Ovary (tissue), 9 donors: ENCODE results near the gene MTHFD2. TPM values are rescaled to one million over a fixed set of nuclear protein-coding genes. Genes with fewer than 3 reads are reported as not detected.
A peak's percentile ranks its signal among the peaks of the same experiment; 100 is the strongest.
"Not testable (repeated sequence)": the region's sequence is repeated elsewhere in the genome, so short reads cannot be mapped to it uniquely, and the experiment has no call there.

Experiments
- DNase-seq, 5 donors: peaks; one replicate each; pipeline ENCODE4 v3.0.0-alpha.2; 2019 to 2020
- H3K27ac ChIP-seq, 2 donors: fragments of 200-600 bp; one replicate each; pipeline versions ENCODE4 v1.5.1 to v1.8.0; 2019 to 2022
- H3K27me3 ChIP-seq: fragments of 200-600 bp; one replicate; pipeline ENCODE4 v1.8.0; 2022
- H3K36me3 ChIP-seq: fragments of 200-600 bp; sonication (generic); one replicate; pipeline ENCODE4 v1.5.1; 2019
- H3K4me1 ChIP-seq: one replicate; pipeline ENCODE4 v1.8.1; 2013; ENCODE audit warnings: mild to moderate bottlenecking, moderate library complexity; ENCODE audit not compliant: insufficient read depth
- H3K4me3 ChIP-seq: fragments of 200-600 bp; sonication (generic); one replicate; pipeline ENCODE4 v1.5.1; 2017
- H3K9me3 ChIP-seq, 2 donors: fragments of 200-600 bp in 1 of 2; sonication (generic) in 1 of 2; one replicate each; pipeline versions ENCODE4 v1.5.1 to v1.8.1; 2013 to 2019; ENCODE audit warnings: mild to moderate bottlenecking in 1 of 2, moderate library complexity in 1 of 2
- CTCF ChIP-seq, 3 donors: fragments of 450-650 bp in 2 of 3; fragments of 200-600 bp in 1 of 3; IDR thresholded peaks; one replicate each; pipeline versions ENCODE4 v1.5.1 to v1.8.0; 2016 to 2022; ENCODE audit warnings: antibody characterized with exemption in 3 of 3, mild to moderate bottlenecking in 1 of 3
- EP300 ChIP-seq: sonication (generic); formaldehyde crosslinking; IDR thresholded peaks from one replicate; pipeline ENCODE4 v1.6.1; 2017; ENCODE audit warnings: antibody characterized with exemption
- POLR2A ChIP-seq: fragments of 450-650 bp; IDR thresholded peaks from one replicate; pipeline ENCODE4 v1.6.1; 2017; ENCODE audit warnings: antibody characterized with exemption, mild to moderate bottlenecking, moderate library complexity
- WGBS, 3 donors: extraction: QIAGEN DNeasy Blood & Tissue Kit in 1 of 3; methylation state at CpG; one replicate each; pipeline versions ENCODE4 v1.1.5 to v1.1.7; 2013 to 2017; 5-methylcytosine and 5-hydroxymethylcytosine counted together
- intact Hi-C, 4 donors: fragments of 100-400 bp; cut with DNase I; formaldehyde crosslinking; loops; one replicate each; pipeline versions ENCODE4 v1.11.0 to v1.15.1; 2022 to 2023
- polyA plus RNA-seq, 2 donors: library from polyadenylated mRNA; stranded (reverse); fragments of 200-250 nt in 1 of 2; fragments of 350-450 nt in 1 of 2; fragmentation: Illumina TruSeq in 1 of 2; extraction: RNeasy Lipid Tissue Mini Kit (QIAGEN cat#74804) in 1 of 2; gene quantifications; one replicate each; pipeline ENCODE4 v1.2.3, GENCODE V29; 2013 to 2014
- total RNA-seq, 7 donors: library from RNA; depleted of rRNA in 2 of 7; stranded (reverse); fragments of >200 nt in 2 of 7; fragmentation: NEBNext Ultra II Directional in 3 of 7; extraction: Animal tissue kit (Norgen Biotek cat#: 25700) in 3 of 7; gene quantifications; one replicate each; pipeline versions ENCODE4 v1.1.0 to v1.2.4, GENCODE V29; 2016 to 2023
- donor health status: DM: no; HTN: no; CAD: no; lungs with moderate emphysema.
- donor health status: DM: no; HTN: no; CAD: no.
- donor health status: Bipolar disorder and iron deficiency.
- donor health status: DM: yes; HTN: yes; CAD: no.
- donor health status: DM: no; HTN: no; CAD: no.
- donor health status: DM: yes; HTN: yes; CAD: no.

MTHFD2 gene
- total and polyA plus RNA-seq, 9 donors, result 6.5 to 229 (median 22.3) TPM

GRCh38 chr2:74205113-74205512 lies 6.7 kb downstream of the MTHFD2 start:
- WGBS, 3 donors, result 83 to 88% (median 86%) methylated on average over 5 of the region's 5 CpGs
- H3K4me3 ChIP-seq, result no peak overlapping the region
- no peaks in the 10 kb centered on the region for H3K27me3 ChIP-seq
- H3K36me3 ChIP-seq, result no peaks in the 10 kb centered on the region
- no peak for DNase-seq
- no peak overlapping the region for H3K27ac ChIP-seq
- H3K4me1 ChIP-seq, result peaks cover 8% of the 10 kb centered on the region
- intact Hi-C loops, result no loop called here
- no peaks in the 10 kb centered on the region for H3K9me3 ChIP-seq
- no peak for TF ChIP-seq EP300
- no peak for TF ChIP-seq CTCF (IDR thresholded peaks at IDR 0.05)
- no peak for TF ChIP-seq POLR2A

- no peaks in the 10 kb centered on the region for H3K9me3 ChIP-seq
- H3K27me3 ChIP-seq, result no peaks in the 10 kb centered on the region
- H3K36me3 ChIP-seq, result no peaks in the 10 kb centered on the region
- DNase-seq, result no peak
- peaks cover 8% of the 10 kb centered on the region for H3K4me1 ChIP-seq
- intact Hi-C loops, result no loop called here
- TF ChIP-seq EP300 (no peak), POLR2A (no peak), CTCF (IDR thresholded peaks at IDR 0.05) (no peak)
- WGBS, 3 donors, result 84 to 91% (median 85%) methylated on average over 6 of the region's 6 CpGs
- no peak overlapping the region for H3K4me3 ChIP-seq
- no peak overlapping the region for H3K27ac ChIP-seq
Observed at GRCh38 chr2:74205596-74205995, 7.2 kb downstream of the MTHFD2 start.

GRCh38 chr2:74206180-74206688 lies 7.8 kb downstream of the MTHFD2 start:
- peaks cover 5% of the 10 kb centered on the region for H3K4me1 ChIP-seq
- WGBS, 3 donors, result 62 to 67% (median 64%) methylated on average over 6 of the region's 6 CpGs
- DNase-seq, result no peak
- H3K36me3 ChIP-seq, result no peaks in the 10 kb centered on the region
- H3K27me3 ChIP-seq, result no peaks in the 10 kb centered on the region
- no peak for TF ChIP-seq POLR2A
- no peak for TF ChIP-seq CTCF (IDR thresholded peaks at IDR 0.05)
- peak; percentile 55 for TF ChIP-seq EP300
- intact Hi-C loops, result no loop called here
- H3K4me3 ChIP-seq, result no peak overlapping the region
- H3K9me3 ChIP-seq, result no peaks in the 10 kb centered on the region
- no peak overlapping the region for H3K27ac ChIP-seq

- TF ChIP-seq POLR2A, result no peak
- no peak for TF ChIP-seq CTCF (IDR thresholded peaks at IDR 0.05)
- no peak for TF ChIP-seq EP300
- Histone ChIP-seq H3K36me3 (no peaks in the 10 kb centered on the region), H3K27me3 (no peaks in the 10 kb centered on the region), H3K9me3 (no peaks in the 10 kb centered on the region), H3K4me1 (no peaks in the 10 kb centered on the region), H3K27ac (no peak overlapping the region), H3K4me3 (no peak overlapping the region)
- DNase-seq, result no peak
- 85 to 93% (median 92%) methylated on average over 3 of the region's 3 CpGs for WGBS, 3 donors
- intact Hi-C loops, result no loop called here
Observed at GRCh38 chr2:74212702-74213410, 14.4 kb downstream of the MTHFD2 start.

DNA sequence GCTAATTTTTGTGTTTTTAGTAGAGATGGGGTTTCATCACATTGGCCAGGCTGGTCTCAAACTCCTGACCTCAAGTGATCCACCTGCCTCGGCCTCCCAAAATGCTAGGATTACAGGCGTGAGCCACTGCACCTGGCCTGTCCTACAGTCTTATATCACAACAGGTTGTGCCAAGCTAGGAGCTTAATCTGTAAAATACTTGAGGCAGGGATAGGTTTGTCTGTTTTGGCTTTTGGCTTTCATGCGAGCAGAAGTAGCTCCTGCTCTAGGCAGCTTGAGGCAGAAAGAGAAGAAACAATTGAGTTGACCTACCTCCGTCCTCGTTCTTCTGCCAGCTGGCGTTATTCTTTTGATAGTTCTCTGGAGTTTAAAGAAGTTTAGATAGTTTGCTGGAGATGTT lies 17.4 kb downstream of the MTHFD2 start:
- intact Hi-C loops, H3K4me1 ChIP-seq, H3K9me3 ChIP-seq, H3K27ac ChIP-seq, H3K4me3 ChIP-seq, H3K27me3 ChIP-seq, DNase-seq, H3K36me3 ChIP-seq: not testable (repeated sequence)
- 70 to 89% (median 81%) methylated on average over 6 of the region's 6 CpGs for WGBS, 3 donors
